Measurements from ENCODE around the gene MADD. TPM values are rescaled to one million over a fixed set of nuclear protein-coding genes. Genes with fewer than 3 reads are reported as not detected.
A peak's percentile ranks its signal among the peaks of the same experiment; 100 is the strongest.

Gene MADD
- total RNA-seq, 1 donor from 2014 or later, result 29.6 TPM

DNA sequence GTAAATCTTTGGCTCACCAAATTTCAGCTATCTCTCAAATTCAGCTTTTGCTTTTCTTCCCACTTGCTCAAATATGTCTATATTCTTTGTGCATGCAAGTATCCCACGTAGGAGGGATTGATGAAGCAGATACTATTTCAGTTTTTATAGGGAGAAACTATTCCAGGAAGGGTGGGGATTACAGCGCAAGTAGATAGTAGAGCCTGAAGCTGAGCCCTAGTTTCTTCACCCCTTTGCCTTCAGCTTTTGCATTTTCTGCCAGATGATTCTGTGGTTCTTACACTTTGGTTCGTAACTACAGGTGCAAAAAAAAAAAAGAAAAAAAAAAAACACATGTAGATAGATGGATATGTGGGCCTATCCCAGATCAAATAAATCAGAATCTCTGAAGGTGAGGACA lies 18.2 kb upstream of the MADD start:
- TF ChIP-seq CTCF (IDR thresholded peaks at IDR 0.05), result no peak
- Mint-ChIP-seq H3K4me3 (ENCODE audit: unreplicated experiment) (no peak overlapping the region), H3K4me1 (ENCODE audit: low read depth) (peaks cover 34% of the 10 kb centered on the region), H3K27me3 (ENCODE audit: low read depth) (no peaks in the 10 kb centered on the region), H3K27ac (ENCODE audit: unreplicated experiment) (no peak overlapping the region), H3K36me3 (ENCODE audit: low read depth) (no peaks in the 10 kb centered on the region), H3K9me3 (ENCODE audit: low read depth) (no peaks in the 10 kb centered on the region)
- DNase-seq (ENCODE audit: low spot score), result no peak

GRCh38 chr11:47253660-47254059 lies 16.3 kb upstream of the MADD start:
- DNase-seq (ENCODE audit: low spot score), result peak; percentile 43
- Mint-ChIP-seq H3K27me3 (ENCODE audit: low read depth) (no peaks in the 10 kb centered on the region), H3K36me3 (ENCODE audit: low read depth) (no peaks in the 10 kb centered on the region), H3K4me3 (ENCODE audit: unreplicated experiment) (no peak overlapping the region), H3K4me1 (ENCODE audit: low read depth) (peaks cover 32% of the 10 kb centered on the region), H3K27ac (ENCODE audit: unreplicated experiment) (no peak overlapping the region), H3K9me3 (ENCODE audit: low read depth) (no peaks in the 10 kb centered on the region)
- no peak for TF ChIP-seq CTCF (IDR thresholded peaks at IDR 0.05)

GRCh38 chr11:47254386-47254785 lies 15.5 kb upstream of the MADD start:
- Mint-ChIP-seq H3K36me3 (ENCODE audit: low read depth) (no peaks in the 10 kb centered on the region), H3K27me3 (ENCODE audit: low read depth) (no peaks in the 10 kb centered on the region), H3K27ac (ENCODE audit: unreplicated experiment) (peak overlapping the region; percentile 78), H3K4me1 (ENCODE audit: low read depth) (peaks cover 32% of the 10 kb centered on the region), H3K9me3 (ENCODE audit: low read depth) (no peaks in the 10 kb centered on the region), H3K4me3 (ENCODE audit: unreplicated experiment) (no peak overlapping the region)
- DNase-seq (ENCODE audit: low spot score), result peak; percentile 42
- no peak for TF ChIP-seq CTCF (IDR thresholded peaks at IDR 0.05)

- no peak overlapping the region for H3K27ac Mint-ChIP-seq (ENCODE audit: unreplicated experiment)
- DNase-seq (ENCODE audit: low spot score), result no peak
- no peak overlapping the region for H3K4me3 Mint-ChIP-seq (ENCODE audit: unreplicated experiment)
- no peak for TF ChIP-seq CTCF (IDR thresholded peaks at IDR 0.05)
- no peaks in the 10 kb centered on the region for H3K27me3 Mint-ChIP-seq (ENCODE audit: low read depth)
- no peaks in the 10 kb centered on the region for H3K36me3 Mint-ChIP-seq (ENCODE audit: low read depth)
- H3K9me3 Mint-ChIP-seq (ENCODE audit: low read depth), result no peaks in the 10 kb centered on the region
- peaks cover 31% of the 10 kb centered on the region for H3K4me1 Mint-ChIP-seq (ENCODE audit: low read depth)
Measured at GRCh38 chr11:47256374-47256773, 13.6 kb upstream of the MADD start.

DNA sequence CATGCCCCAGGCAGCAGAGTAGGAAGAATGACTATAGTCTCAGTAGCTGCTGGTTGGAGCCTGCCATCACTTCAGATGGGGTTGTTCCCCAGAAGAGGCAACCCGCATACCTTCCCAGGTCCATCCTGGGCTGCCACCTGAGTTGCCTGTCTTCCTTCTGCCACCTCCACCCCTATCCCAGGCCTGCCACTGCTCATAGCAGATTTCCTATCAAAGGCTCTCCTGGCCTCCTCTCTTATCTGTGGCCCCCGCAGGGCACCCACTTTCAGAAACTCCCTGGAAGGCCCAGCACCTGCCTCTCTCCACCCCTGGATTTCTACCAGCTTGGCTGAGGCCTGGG lies 12.8 kb upstream of the MADD start:
- TF ChIP-seq CTCF (IDR thresholded peaks at IDR 0.05), result no peak
- H3K27ac Mint-ChIP-seq (ENCODE audit: unreplicated experiment), result no peak overlapping the region
- H3K9me3 Mint-ChIP-seq (ENCODE audit: low read depth), result no peaks in the 10 kb centered on the region
- no peaks in the 10 kb centered on the region for H3K36me3 Mint-ChIP-seq (ENCODE audit: low read depth)
- H3K4me3 Mint-ChIP-seq (ENCODE audit: unreplicated experiment), result peak overlapping the region; percentile 53
- H3K4me1 Mint-ChIP-seq (ENCODE audit: low read depth), result peaks cover 31% of the 10 kb centered on the region
- DNase-seq (ENCODE audit: low spot score), result peak; percentile 55
- H3K27me3 Mint-ChIP-seq (ENCODE audit: low read depth), result no peaks in the 10 kb centered on the region

All from chondrocyte (in vitro differentiated cells).